Activated T-cell treated with anti-CD3 and anti-CD28 coated beads, Interleukin-2, amount 50 U/mL, for 72 hours (primary cell): ENCODE results near the gene RTN4IP1. TPM values are rescaled to one million over a fixed set of nuclear protein-coding genes. Genes with fewer than 3 reads are reported as not detected.

Experiments used
- ATAC-seq, 2 donors: fragments of 150-1000 bp; cut with Tn5 transposase; replicated peaks in 1 of 2; 2 replicates each; pipeline ENCODE4 v1.10.0; 2021; ENCODE audit warnings: moderate library complexity in 2 of 2, mild to moderate bottlenecking in 1 of 2
- DNase-seq, 2 donors: peaks; one replicate each; pipeline ENCODE4 v3.0.0; 2021 to 2022; ENCODE audit warnings: mixed read lengths in 1 of 2
- H3K27ac Mint-ChIP-seq: one replicate; pipeline ENCODE4 v1.8.0; 2022; ENCODE audit warnings: mild to moderate bottlenecking, moderate library complexity, mixed read lengths
- H3K27me3 Mint-ChIP-seq: one replicate; pipeline ENCODE4 v1.8.0; 2022; ENCODE audit warnings: low read depth, mixed read lengths
- H3K36me3 Mint-ChIP-seq, 2 donors: one replicate each; pipeline ENCODE4 v1.8.0; 2022; ENCODE audit warnings: mixed read lengths in 2 of 2, mild to moderate bottlenecking in 1 of 2; ENCODE audit not compliant: insufficient read depth in 2 of 2
- H3K4me1 Mint-ChIP-seq: one replicate; pipeline ENCODE4 v1.8.0; 2022; ENCODE audit warnings: low read depth, mixed read lengths
- H3K4me3 Mint-ChIP-seq, 2 donors: one replicate each; pipeline ENCODE4 v1.8.0; 2022; ENCODE audit warnings: mild to moderate bottlenecking in 2 of 2, mixed read lengths in 2 of 2, moderate library complexity in 2 of 2
- H3K9me3 Mint-ChIP-seq, 2 donors: one replicate each; pipeline ENCODE4 v1.8.0; 2022; ENCODE audit warnings: mixed read lengths in 2 of 2
- total RNA-seq, 2 donors: library from RNA; stranded (reverse); gene quantifications; one replicate each; pipeline ENCODE4 v1.2.3, GENCODE V29; 2022

The RTN4IP1 gene, protein sequence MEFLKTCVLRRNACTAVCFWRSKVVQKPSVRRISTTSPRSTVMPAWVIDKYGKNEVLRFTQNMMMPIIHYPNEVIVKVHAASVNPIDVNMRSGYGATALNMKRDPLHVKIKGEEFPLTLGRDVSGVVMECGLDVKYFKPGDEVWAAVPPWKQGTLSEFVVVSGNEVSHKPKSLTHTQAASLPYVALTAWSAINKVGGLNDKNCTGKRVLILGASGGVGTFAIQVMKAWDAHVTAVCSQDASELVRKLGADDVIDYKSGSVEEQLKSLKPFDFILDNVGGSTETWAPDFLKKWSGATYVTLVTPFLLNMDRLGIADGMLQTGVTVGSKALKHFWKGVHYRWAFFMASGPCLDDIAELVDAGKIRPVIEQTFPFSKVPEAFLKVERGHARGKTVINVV
- 10 to 100 TPM in 1 of 2 donors, 1 to 10 TPM in 1; 7.3 to 10.3 TPM for total RNA-seq

- peaks cover 27% of the 10 kb centered on the region for H3K4me1 Mint-ChIP-seq
- ATAC-seq, result peak; percentile 97 to 98
- H3K36me3 Mint-ChIP-seq, result no peaks in the 10 kb centered on the region
- H3K27me3 Mint-ChIP-seq, result no peaks in the 10 kb centered on the region
- H3K27ac Mint-ChIP-seq, result peak within 1 kb of the TSS; percentile 99
- no peaks in the 10 kb centered on the region for H3K9me3 Mint-ChIP-seq
- peak within 1 kb of the TSS; percentile 86 to 94 for H3K4me3 Mint-ChIP-seq
- DNase-seq, result peak; percentile 85 to 87
Observed at GRCh38 chr6:106629103-106629858, at the start of gene RTN4IP1, which contains the start of gene QRSL1. RTN4IP1 (minus strand) TSS chr6:106629498; CDS start chr6:106629021, 477 bp downstream. QRSL1 (plus strand) TSS chr6:106629578; CDS start chr6:106629682, 104 bp downstream.

- ATAC-seq, result no peak
- H3K36me3 Mint-ChIP-seq, result no peaks in the 10 kb centered on the region
- no peaks in the 10 kb centered on the region for H3K9me3 Mint-ChIP-seq
Observed at GRCh38 chr6:106677282-106677681, 48.0 kb upstream of the RTN4IP1 start.

GRCh38 chr6:106674541-106675229, 45.4 kb upstream of the RTN4IP1 start:
- Mint-ChIP-seq H3K4me1 (no peaks in the 10 kb centered on the region), H3K4me3 (no peak overlapping the region), H3K36me3 (no peaks in the 10 kb centered on the region), H3K27ac (no peak overlapping the region), H3K27me3 (no peaks in the 10 kb centered on the region), H3K9me3 (no peaks in the 10 kb centered on the region)
- ATAC-seq (no peak), DNase-seq (no peak)

More at GRCh38 chr6:106677282-106677681, 48.0 kb upstream of the RTN4IP1 start:
- no peak overlapping the region for H3K27ac Mint-ChIP-seq
- H3K4me3 Mint-ChIP-seq, result no peak overlapping the region
- DNase-seq, result no peak
- H3K4me1 Mint-ChIP-seq, result no peaks in the 10 kb centered on the region
- H3K27me3 Mint-ChIP-seq, result no peaks in the 10 kb centered on the region

- DNase-seq, result no peak
- H3K27me3 Mint-ChIP-seq, result no peaks in the 10 kb centered on the region
- no peaks in the 10 kb centered on the region for H3K9me3 Mint-ChIP-seq
- no peak for ATAC-seq
- H3K4me1 Mint-ChIP-seq, result no peaks in the 10 kb centered on the region
- no peak overlapping the region for H3K27ac Mint-ChIP-seq
- no peak overlapping the region for H3K4me3 Mint-ChIP-seq
- H3K36me3 Mint-ChIP-seq, result no peaks in the 10 kb centered on the region
Observed at GRCh38 chr6:106671651-106672050, 42.4 kb upstream of the RTN4IP1 start.

GRCh38 chr6:106670236-106670635, 40.9 kb upstream of the RTN4IP1 start:
- Mint-ChIP-seq H3K27ac (no peak overlapping the region), H3K4me1 (no peaks in the 10 kb centered on the region), H3K4me3 (no peak overlapping the region), H3K9me3 (no peaks in the 10 kb centered on the region), H3K27me3 (no peaks in the 10 kb centered on the region), H3K36me3 (peaks cover 0 to 4% of the 10 kb centered on the region in 2 donors)
- ATAC-seq (no peak), DNase-seq (no peak)

DNA sequence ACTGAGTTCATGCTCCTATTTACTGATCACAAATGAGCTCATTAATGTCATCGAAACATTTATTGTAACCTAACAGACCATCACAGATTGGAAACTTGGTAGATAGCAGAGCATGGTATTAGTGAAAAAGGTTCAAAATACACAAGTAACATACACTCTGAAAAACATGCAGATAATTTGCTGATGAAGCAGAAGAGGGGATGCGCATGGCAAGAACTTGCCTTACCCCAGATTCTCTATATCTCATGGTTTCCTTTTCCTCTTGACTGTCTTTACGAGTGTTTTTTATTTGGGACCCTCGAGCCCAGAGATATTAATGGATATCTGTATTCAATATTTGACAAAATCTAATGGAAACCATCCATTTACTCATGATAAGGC, 37.7 kb upstream of the RTN4IP1 start:
- ATAC-seq (no peak), DNase-seq (no peak)

DNA sequence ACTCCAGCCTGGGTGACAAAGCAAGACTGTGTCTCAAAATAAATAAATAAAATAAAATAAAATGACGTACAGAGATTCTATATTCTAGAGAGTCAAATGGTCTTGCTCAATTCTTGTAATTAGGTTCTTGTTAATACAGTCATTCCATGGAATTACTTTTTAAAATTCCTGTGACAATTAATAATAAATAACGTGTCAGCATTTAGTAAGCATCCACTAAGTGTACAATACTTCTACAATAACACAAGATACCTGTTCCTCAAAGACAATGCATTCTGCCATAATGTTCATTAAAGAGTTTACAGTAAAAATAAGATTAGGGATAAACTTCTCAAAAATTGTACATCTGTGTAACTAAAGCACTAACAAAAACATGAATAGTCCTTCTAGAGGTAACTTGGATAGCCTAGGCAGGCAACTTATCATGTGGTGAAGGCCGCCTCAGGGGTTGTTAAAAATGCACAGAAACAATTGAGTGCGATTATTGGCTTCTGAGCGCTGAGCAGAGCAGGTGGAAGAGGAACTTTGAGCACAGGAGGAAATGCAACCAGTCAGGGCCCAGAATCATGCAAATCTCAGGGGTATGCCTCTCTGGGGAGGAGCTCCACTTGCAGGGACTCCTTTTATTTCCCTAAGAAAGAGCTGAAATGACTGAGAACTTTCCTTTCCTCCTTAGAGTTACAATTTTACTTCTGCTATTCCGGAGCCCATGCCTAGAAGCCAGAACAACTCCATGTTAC, 37.2 kb upstream of the RTN4IP1 start:
- Mint-ChIP-seq H3K4me1 (no peaks in the 10 kb centered on the region), H3K36me3 (peaks cover 2 to 7% of the 10 kb centered on the region in 2 donors), H3K9me3 (no peaks in the 10 kb centered on the region), H3K27me3 (no peaks in the 10 kb centered on the region), H3K4me3 (no peak overlapping the region), H3K27ac (no peak overlapping the region)
- ATAC-seq, result no peak
- no peak for DNase-seq

More for the DNA sequence above, 37.7 kb upstream of the RTN4IP1 start:
- H3K4me1 Mint-ChIP-seq, result no peaks in the 10 kb centered on the region
- no peak overlapping the region for H3K4me3 Mint-ChIP-seq
- H3K27me3 Mint-ChIP-seq, result no peaks in the 10 kb centered on the region
- no peaks in the 10 kb centered on the region for H3K9me3 Mint-ChIP-seq
- no peak overlapping the region for H3K27ac Mint-ChIP-seq
- H3K36me3 Mint-ChIP-seq, result peaks cover 2 to 7% of the 10 kb centered on the region in 2 donors

GRCh38 chr6:106662458-106662857, 33.2 kb upstream of the RTN4IP1 start:
- Mint-ChIP-seq H3K4me3 (no peak overlapping the region), H3K4me1 (no peaks in the 10 kb centered on the region), H3K27me3 (no peaks in the 10 kb centered on the region), H3K9me3 (peaks cover 5 to 7% of the 10 kb centered on the region in 2 donors), H3K27ac (no peak overlapping the region), H3K36me3 (peaks cover 10 to 26% of the 10 kb centered on the region in 2 donors)
- DNase-seq, result no peak
- no peak for ATAC-seq

GRCh38 chr6:106659859-106660258, 30.6 kb upstream of the RTN4IP1 start:
- Mint-ChIP-seq H3K27me3 (no peaks in the 10 kb centered on the region), H3K9me3 (peaks cover 7 to 8% of the 10 kb centered on the region in 2 donors), H3K36me3 (peaks cover 15 to 33% of the 10 kb centered on the region in 2 donors), H3K27ac (no peak overlapping the region), H3K4me1 (no peaks in the 10 kb centered on the region), H3K4me3 (no peak overlapping the region)
- no peak for DNase-seq
- ATAC-seq, result no peak

DNA sequence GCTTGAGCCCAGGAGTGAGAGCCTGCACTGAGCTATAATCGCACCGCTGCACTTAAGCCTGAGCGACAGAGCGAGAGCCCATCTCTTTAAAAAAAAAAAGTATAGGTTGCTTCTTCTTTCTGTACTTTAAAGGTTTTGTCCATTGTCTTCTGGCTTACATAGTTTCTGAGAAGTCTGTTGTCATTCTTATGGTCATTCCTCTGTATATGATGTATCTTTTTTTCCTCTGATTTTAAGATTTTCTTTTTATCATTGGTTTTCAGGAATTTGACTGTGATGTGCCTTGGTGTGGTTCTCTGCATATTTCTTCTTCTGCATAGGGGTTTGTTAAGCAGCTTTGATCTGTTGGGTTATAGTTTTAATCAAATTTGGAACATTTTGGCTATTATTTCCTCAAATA, 29.2 kb upstream of the RTN4IP1 start:
- no peak overlapping the region for H3K4me3 Mint-ChIP-seq
- H3K36me3 Mint-ChIP-seq, result peaks cover 13 to 32% of the 10 kb centered on the region in 2 donors
- H3K4me1 Mint-ChIP-seq, result no peaks in the 10 kb centered on the region
- no peak for ATAC-seq
- peaks cover 7 to 8% of the 10 kb centered on the region in 2 donors for H3K9me3 Mint-ChIP-seq
- no peaks in the 10 kb centered on the region for H3K27me3 Mint-ChIP-seq
- no peak overlapping the region for H3K27ac Mint-ChIP-seq
- DNase-seq, result no peak

DNA sequence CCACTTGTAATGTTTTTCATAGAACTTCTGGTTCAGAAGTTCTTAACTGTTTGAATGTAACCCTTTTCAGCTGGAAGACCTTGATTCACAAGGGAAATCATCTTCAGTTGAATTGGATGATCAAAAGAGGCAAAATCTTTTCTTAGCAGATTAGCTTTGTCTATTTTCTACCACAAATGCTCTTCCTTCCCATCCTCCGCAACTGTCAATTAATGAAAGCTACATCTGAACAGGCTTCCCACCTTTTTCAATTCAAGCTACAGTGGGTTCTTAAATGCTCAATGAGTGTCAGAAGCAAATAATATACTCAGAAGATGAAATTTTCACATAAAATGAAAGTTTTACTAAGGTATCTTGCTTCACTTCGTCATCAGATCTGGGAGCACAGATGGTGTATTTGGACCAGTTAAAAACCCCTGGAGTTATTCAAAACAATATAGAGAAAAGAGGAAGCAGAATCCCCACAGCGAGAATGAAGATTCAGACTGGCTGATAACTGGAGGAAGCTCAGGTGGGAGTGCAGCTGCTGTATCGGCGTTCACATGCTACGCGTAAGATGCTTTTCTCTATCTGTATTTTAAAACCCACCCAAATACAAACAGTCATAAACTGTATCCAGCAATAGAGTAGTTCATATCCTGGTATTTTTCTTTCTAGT, 19.5 kb upstream of the RTN4IP1 start:
- H3K4me1 Mint-ChIP-seq, result no peaks in the 10 kb centered on the region
- ATAC-seq (no peak), DNase-seq (no peak)
- H3K36me3 Mint-ChIP-seq, result peaks cover 4 to 12% of the 10 kb centered on the region in 2 donors
- no peaks in the 10 kb centered on the region for H3K9me3 Mint-ChIP-seq
- H3K4me3 Mint-ChIP-seq, result no peak overlapping the region
- H3K27ac Mint-ChIP-seq, result no peak overlapping the region
- H3K27me3 Mint-ChIP-seq, result no peaks in the 10 kb centered on the region

DNA sequence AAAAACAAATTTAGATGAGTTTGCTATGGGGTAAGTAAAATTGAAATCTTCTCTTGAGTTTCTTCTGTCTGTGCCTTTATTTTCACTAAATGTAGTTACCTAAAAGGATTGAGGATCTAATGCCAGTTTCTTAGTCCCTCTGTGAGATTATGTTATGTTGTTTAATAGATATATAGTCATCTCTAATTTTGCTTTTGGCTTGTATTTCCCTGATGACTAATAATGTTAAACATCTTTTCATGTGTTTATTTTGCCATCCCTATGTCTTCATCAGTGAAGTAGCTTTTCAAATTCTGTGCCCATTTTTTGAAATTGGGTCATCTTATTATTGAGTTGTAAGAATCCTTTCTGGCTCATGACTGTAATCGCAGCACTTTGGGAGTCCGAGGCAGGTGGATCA, 13.8 kb upstream of the RTN4IP1 start:
- ATAC-seq (no peak), DNase-seq (no peak)
- no peaks in the 10 kb centered on the region for H3K27me3 Mint-ChIP-seq
- H3K4me1 Mint-ChIP-seq, result peaks cover 6% of the 10 kb centered on the region
- no peak overlapping the region for H3K27ac Mint-ChIP-seq
- H3K36me3 Mint-ChIP-seq, result peaks cover 8 to 15% of the 10 kb centered on the region in 2 donors
- H3K4me3 Mint-ChIP-seq, result no peak overlapping the region
- H3K9me3 Mint-ChIP-seq, result no peaks in the 10 kb centered on the region
